ENCODE results near the gene TCP10L.
A peak's percentile ranks its signal among the peaks of the same experiment; 100 is the strongest.
"Not testable (repeated sequence)": the region's sequence is repeated elsewhere in the genome, so short reads cannot be mapped to it uniquely, and the experiment has no call there.

TCP10L gene

DNA sequence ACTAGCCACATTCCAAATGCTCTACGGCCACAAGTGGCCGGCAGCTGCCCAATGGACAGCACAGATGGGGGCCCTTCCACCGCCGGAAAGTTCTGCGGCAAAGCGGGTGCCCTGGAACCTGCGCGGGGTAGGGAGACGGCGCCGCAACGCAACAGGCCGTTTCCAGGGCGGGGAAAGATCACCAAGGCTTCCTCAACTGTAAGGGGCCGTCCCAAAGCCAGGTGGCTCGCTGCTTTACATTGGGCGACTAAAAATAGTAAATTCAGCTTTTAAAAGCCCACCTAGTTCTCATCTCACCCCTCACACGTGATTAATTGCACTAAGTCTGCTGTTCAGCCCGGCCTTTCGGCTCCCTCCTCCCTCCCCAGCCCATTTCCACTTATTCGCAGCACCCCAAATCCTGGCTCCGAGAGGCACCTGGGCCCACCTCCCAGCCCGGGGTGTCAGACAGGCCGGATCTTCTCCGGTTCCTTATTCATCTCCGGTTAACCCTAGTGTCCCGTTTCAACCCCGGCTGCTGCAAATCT lies 26.2 kb upstream of the TCP10L start:
- no peak for DNase-seq (ENCODE audit: low read depth)
- TF ChIP-seq, protein P1, sequence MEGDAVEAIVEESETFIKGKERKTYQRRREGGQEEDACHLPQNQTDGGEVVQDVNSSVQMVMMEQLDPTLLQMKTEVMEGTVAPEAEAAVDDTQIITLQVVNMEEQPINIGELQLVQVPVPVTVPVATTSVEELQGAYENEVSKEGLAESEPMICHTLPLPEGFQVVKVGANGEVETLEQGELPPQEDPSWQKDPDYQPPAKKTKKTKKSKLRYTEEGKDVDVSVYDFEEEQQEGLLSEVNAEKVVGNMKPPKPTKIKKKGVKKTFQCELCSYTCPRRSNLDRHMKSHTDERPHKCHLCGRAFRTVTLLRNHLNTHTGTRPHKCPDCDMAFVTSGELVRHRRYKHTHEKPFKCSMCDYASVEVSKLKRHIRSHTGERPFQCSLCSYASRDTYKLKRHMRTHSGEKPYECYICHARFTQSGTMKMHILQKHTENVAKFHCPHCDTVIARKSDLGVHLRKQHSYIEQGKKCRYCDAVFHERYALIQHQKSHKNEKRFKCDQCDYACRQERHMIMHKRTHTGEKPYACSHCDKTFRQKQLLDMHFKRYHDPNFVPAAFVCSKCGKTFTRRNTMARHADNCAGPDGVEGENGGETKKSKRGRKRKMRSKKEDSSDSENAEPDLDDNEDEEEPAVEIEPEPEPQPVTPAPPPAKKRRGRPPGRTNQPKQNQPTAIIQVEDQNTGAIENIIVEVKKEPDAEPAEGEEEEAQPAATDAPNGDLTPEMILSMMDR (IDR thresholded peaks at IDR 0.05; ENCODE audit: control insufficient read depth, extremely low read depth, insufficient read depth) = no peak
- H3K4me3 ChIP-seq (ENCODE audit: low read depth, low read length) = peak overlapping the region; percentile 97

DNA sequence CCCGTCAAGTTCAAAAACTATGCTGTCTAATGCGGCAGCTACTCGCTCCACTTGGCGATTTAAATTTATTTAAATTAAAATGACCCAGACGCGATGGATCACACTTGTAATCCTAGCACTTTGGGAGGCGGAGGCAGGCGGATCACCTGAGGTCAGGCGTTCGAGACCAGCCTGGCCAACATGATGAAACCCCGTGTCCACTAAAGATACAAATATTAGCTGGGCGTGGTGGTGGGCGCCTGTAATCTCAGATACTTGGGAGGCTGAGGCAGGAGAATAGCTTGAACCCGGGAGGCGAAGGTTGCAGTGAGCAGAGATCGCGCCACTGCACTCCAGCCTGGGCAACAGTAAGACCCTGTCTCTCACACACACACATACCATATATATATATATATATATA lies 25.6 kb upstream of the TCP10L start:
- H3K4me3 ChIP-seq (ENCODE audit: low read depth, low read length) = peak overlapping the region; percentile 97
- DNase-seq (ENCODE audit: low read depth) = not testable (repeated sequence)

DNA sequence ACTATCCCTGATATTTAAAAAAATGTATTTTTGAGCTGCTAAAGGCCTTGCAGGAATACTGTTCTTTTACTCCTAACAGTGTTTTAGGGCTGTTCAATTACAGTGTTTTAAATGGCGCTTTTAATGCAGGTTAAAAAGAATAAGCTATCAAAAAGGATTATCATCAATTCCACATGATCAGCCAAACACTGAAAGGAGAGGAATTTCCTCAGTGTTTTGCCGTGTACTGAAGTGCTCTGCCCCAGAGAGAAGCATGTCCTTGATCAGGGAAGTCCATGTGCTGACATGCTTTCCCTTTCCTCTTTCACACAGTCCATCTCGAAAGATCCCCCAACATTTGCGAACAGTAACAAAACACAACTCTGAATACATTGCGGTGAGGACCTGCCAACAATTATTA lies 23.5 kb upstream of the TCP10L start:
- DNase-seq (ENCODE audit: low read depth) = no peak
- no peak overlapping the region for H3K4me3 ChIP-seq (ENCODE audit: low read depth, low read length)
- TF ChIP-seq, protein P1 (IDR thresholded peaks at IDR 0.05; ENCODE audit: control insufficient read depth, extremely low read depth, insufficient read depth) = no peak

DNA sequence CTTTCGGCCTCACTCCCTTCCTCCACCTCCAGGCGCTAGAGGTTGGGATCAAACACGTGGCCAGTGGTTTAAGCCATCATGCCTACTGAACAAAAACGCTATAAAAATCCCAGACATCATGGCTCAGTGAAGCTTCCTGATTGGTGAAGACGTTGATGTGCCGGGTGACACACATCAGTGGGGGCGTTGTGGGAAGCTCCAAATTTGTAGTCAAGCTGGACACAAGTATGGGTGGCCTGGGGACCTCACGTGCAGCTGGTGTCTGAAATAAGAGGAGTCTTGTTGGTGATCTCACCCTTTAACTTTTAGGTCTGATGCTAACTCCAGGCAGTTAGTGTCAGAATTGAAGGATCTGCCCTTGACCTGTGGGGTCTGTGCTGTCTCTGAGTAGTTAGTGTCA lies 20.1 kb upstream of the TCP10L start:
- no peak overlapping the region for H3K4me3 ChIP-seq (ENCODE audit: low read depth, low read length)
- TF ChIP-seq, protein P1 (IDR thresholded peaks at IDR 0.05; ENCODE audit: control insufficient read depth, extremely low read depth, insufficient read depth) = no peak
- no peak for DNase-seq (ENCODE audit: low read depth)

DNA sequence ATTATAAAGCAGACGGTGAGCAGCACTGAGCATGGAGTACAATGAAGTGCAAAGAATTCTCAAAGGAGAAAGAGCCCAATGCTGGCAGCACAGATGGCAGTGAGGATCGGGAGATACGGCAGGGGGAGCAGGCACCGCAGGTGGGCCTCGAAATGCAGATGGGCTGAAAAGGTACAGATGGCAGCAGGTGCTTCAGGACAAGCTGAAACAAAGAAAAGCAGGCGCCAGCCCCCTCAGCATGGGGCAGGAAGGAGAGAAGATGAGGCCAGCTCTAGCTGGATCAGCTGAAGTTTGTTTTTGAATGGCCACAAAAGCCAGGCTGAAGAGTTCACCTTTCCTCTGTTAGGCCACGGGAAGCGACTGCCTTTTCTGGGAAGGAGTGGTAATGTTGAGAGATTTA lies 19.1 kb upstream of the TCP10L start:
- TF ChIP-seq, protein P1 (IDR thresholded peaks at IDR 0.05; ENCODE audit: control insufficient read depth, extremely low read depth, insufficient read depth) = no peak
- no peak overlapping the region for H3K4me3 ChIP-seq (ENCODE audit: low read depth, low read length)
- no peak for DNase-seq (ENCODE audit: low read depth)

DNA sequence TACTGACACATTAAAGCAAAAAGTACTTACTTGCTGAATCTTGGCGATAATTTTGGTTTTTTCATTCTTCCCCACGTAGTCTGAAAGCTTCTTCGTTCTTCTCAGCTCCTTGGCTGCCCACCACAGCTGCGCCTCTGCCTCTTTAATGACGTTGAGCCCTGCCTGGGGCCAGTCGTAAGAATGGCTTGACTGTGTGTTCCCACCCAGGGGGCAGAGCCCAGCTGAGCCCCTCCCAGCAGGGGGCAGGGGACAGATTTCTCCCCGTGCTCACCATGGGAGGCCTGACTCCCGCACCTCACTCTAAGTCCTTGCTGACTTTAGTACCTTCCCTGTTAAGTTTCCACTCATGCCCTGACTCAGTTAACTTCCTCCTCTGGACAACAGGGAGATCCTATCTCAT lies 17.8 kb upstream of the TCP10L start:
- H3K4me3 ChIP-seq (ENCODE audit: low read depth, low read length) = no peak overlapping the region
- DNase-seq (ENCODE audit: low read depth) = no peak
- TF ChIP-seq, protein P1 (IDR thresholded peaks at IDR 0.05; ENCODE audit: control insufficient read depth, extremely low read depth, insufficient read depth) = no peak

DNA sequence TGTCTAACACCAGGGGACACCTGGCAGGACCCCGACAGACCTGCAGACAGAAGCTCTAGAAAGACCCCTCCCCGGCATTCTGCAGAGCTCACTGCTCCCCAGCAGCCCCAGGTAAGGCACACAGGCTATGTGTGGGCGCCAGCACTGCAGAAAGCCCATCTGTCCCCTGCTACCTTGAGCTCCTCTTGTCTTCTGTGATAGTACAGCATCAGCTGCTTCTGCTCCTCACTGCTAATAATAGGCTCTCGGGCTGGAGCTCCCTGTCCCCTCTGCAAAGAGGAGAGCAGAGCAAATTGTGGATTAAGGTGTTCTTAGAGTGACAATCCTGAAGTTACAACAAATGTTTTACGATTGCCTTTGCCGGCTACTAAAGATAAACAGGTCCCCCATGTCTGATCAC lies 16.8 kb upstream of the TCP10L start:
- no peak overlapping the region for H3K4me3 ChIP-seq (ENCODE audit: low read depth, low read length)
- TF ChIP-seq, protein P1 (IDR thresholded peaks at IDR 0.05; ENCODE audit: control insufficient read depth, extremely low read depth, insufficient read depth) = no peak
- DNase-seq (ENCODE audit: low read depth) = no peak
